PFSK-1 (cell line): Measurements from ENCODE around the gene C16orf92.

Experiments
- FOXP2 ChIP-seq: optimal IDR thresholded peaks from 2 replicates; pipeline ENCODE3; 2011; ENCODE audit warnings: borderline replicate concordance, control low read depth, inconsistent platforms; ENCODE audit not compliant: insufficient read depth; ENCODE audit errors: extremely low read length, extremely low read depth
- POLR2AphosphoS5 ChIP-seq: IDR thresholded peaks from 2 replicates; pipeline ENCODE4 v1.6.1; 2012; ENCODE audit warnings: low read depth, mild to moderate bottlenecking, control low read depth, low read length, moderate library complexity
- SIN3A ChIP-seq: IDR thresholded peaks from 2 replicates; pipeline ENCODE4 v1.6.1; 2012; ENCODE audit warnings: mild to moderate bottlenecking, low read length, moderate library complexity, borderline replicate concordance; ENCODE audit not compliant: insufficient read depth
- TAF1 ChIP-seq: IDR thresholded peaks from 2 replicates; pipeline ENCODE4 v1.6.1; 2012; ENCODE audit warnings: low read length, control low read depth, borderline replicate concordance; ENCODE audit not compliant: insufficient read depth
- TF ChIP-seq, protein P1 (sequence below), 2 experiments: IDR thresholded peaks; 2 replicates each; pipeline versions ENCODE4 v1.6.1 to v1.8.0; 2011 to 2012; ENCODE audit warnings: low read depth in 2 of 2, low read length in 2 of 2, control low read depth in 1 of 2, inconsistent platforms in 1 of 2, mild to moderate bottlenecking in 1 of 2, moderate library complexity in 1 of 2; ENCODE audit not compliant: insufficient read depth in 1 of 2

C16orf92 gene

DNA sequence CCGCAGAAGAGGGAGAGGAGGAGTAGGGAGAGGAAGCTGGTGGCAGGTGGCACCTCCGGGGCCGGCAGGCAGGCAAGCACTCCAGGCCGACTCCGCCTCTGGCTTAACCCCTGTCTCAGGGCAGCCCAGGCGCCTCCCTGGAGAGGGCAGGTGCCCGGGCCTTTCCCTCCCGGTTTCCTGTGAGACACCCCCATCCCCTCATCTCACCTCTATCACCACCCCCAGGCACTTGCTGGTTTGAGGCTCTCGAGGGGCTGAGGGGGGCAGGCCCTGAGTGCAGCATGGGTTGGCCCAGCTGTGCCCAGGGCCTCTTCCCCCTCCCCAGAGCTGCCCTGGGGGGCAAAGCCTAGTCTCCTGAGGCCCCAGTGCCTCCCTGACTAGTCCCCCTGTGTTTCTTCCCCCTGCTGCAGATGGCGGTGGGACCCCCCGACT, 18.2 kb upstream of the C16orf92 start:
- TF ChIP-seq TAF1, result no peak
- TF ChIP-seq SIN3A, result no peak
- TF ChIP-seq, protein P1, sequence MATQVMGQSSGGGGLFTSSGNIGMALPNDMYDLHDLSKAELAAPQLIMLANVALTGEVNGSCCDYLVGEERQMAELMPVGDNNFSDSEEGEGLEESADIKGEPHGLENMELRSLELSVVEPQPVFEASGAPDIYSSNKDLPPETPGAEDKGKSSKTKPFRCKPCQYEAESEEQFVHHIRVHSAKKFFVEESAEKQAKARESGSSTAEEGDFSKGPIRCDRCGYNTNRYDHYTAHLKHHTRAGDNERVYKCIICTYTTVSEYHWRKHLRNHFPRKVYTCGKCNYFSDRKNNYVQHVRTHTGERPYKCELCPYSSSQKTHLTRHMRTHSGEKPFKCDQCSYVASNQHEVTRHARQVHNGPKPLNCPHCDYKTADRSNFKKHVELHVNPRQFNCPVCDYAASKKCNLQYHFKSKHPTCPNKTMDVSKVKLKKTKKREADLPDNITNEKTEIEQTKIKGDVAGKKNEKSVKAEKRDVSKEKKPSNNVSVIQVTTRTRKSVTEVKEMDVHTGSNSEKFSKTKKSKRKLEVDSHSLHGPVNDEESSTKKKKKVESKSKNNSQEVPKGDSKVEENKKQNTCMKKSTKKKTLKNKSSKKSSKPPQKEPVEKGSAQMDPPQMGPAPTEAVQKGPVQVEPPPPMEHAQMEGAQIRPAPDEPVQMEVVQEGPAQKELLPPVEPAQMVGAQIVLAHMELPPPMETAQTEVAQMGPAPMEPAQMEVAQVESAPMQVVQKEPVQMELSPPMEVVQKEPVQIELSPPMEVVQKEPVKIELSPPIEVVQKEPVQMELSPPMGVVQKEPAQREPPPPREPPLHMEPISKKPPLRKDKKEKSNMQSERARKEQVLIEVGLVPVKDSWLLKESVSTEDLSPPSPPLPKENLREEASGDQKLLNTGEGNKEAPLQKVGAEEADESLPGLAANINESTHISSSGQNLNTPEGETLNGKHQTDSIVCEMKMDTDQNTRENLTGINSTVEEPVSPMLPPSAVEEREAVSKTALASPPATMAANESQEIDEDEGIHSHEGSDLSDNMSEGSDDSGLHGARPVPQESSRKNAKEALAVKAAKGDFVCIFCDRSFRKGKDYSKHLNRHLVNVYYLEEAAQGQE (IDR thresholded peaks at IDR 0.05; ENCODE audit: insufficient read depth in 1 of 2, low read depth in 2 of 2, low read length in 2 of 2), result no peak

DNA sequence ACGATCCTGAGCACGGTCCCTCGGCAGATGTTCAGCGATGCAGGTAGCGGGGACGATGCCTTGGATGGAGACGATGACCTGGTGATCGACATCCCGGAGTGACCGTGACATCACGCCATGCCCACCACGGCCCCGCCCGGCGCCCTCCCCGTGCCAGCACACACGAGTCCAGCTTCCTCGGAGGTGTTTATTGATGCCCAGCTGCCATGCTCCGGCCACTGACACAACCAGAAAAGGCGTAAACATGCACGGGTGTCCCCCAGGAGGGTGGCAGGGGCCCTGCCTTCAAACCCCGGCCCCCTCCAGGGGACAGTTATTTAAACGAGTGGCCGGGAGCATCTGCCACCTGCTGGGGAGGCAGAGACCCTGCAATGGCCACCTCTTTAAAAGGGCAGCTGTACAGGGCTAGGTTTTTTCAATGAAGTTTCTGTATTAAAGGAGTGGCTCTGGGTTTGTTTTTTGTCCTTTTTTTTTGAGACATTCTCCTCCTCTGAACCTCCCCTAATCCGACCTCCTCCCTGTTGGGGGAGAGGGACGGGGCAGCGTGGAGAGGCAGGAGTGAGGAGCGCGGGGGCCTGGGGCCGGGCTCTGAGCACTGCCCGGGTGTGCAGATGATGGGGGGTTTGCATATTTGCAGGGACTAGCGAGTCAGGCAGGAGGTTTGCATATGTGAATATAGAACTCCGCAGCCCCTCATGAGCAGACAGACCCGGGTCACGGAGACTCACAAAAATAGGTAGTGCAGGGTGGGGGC, 17.5 kb upstream of the C16orf92 start:
- TF ChIP-seq FOXP2 (no peak), POLR2AphosphoS5 (no peak), TAF1 (no peak), SIN3A (no peak)
- TF ChIP-seq, protein P1 (IDR thresholded peaks at IDR 0.05; ENCODE audit: insufficient read depth in 1 of 2, low read depth in 2 of 2, low read length in 2 of 2), result no peak

DNA sequence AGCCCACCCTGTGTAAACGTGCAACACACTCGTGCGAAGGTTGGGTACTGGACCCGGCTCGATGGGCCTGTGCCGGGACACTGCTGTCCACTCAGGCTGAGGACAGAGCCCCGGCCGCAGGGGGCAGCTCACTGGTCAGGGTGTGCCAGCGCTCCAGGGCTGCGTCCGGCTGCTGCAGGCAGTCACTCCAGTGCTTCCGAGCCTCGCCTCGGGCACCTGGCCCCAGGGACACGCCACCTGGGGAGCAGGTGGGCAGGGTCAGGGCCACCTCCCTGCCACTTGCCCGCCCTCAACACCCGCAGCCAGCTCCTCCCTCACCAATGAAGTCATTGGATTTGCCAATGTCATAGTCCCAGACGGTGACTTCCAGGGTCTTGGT, 16.9 kb upstream of the C16orf92 start:
- no peak for TF ChIP-seq TAF1
- no peak for TF ChIP-seq SIN3A
- TF ChIP-seq POLR2AphosphoS5, result no peak
- TF ChIP-seq, protein P1 (IDR thresholded peaks at IDR 0.05; ENCODE audit: insufficient read depth in 1 of 2, low read depth in 2 of 2, low read length in 2 of 2), result no peak
- TF ChIP-seq FOXP2, result no peak

DNA sequence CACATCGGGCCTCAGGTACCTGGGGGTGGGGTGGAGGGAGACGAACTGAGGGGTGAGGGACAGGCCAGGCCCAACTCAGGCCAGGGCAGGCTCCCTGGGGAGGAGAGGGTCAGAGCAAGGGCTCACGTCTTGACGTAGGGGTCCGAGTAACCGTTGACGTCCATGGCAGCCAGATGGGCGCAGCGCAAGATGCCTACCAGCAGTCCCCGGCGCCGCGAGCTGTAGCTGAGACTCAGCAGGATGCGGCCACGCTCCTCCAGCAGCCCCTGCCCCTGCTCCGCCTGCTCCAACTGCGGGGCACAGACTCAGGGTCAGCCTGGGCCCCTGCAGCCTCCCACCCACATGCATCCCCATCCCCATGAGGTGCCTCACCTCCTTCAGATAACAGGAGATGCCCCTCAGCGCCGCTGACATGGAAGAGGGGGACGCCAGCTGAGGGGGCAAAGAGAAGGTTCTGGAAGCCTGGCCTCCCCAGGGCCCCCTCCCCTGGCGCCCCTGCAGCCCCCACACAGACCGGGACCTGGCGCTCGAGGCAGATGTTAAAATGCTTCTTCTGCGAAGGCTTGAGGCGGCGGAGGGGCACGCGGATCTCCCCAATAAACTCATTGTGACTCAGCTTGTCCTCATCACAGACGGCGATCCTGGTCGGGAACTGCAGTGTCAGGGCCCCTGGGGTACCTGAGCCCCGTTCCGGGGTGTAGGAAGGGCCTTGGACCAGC, 16.2 kb upstream of the C16orf92 start:
- no peak for TF ChIP-seq TAF1
- no peak for TF ChIP-seq POLR2AphosphoS5
- TF ChIP-seq FOXP2, result no peak
- no peak for TF ChIP-seq SIN3A
- TF ChIP-seq, protein P1 (IDR thresholded peaks at IDR 0.05; ENCODE audit: insufficient read depth in 1 of 2, low read depth in 2 of 2, low read length in 2 of 2), result no peak
